ENCODE measurements around the gene MMP25. TPM values are rescaled to one million over a fixed set of nuclear protein-coding genes. Genes with fewer than 3 reads are reported as not detected.

MMP25 gene
- total RNA-seq, result under 1 TPM in 3 of 4 donors, not detected in 1; 0.30 to 0.81 (median 0.49) TPM

GRCh38 chr16:3045758-3046640 lies at the start of gene MMP25:
Gene MMP25, plus strand, starts transcription at chr16:3046561. Its CDS starts 357 bp downstream, at chr16:3046918.
- WGBS, 2 donors, result 0 to 1% methylated on average over 43 to 46 of the region's 86 CpGs
- peak within 1 kb of the TSS; percentile 8 for H3K4me3 ChIP-seq (ENCODE audit: low read depth, poor library complexity, severe bottlenecking)
- intact Hi-C loops (cut with DNase I; ENCODE audit: low total_unique reads), result no loop called here
- TF ChIP-seq POLR2A (IDR thresholded peaks at IDR 0.05) (no peak), CTCF (IDR thresholded peaks at IDR 0.05) (no peak)
- no peak for DNase-seq (ENCODE audit: low spot score in 2 of 2)

- intact Hi-C loops (cut with DNase I; ENCODE audit: low total_unique reads), result no loop called here
- WGBS, 2 donors, result 85 to 89% methylated on average over 6 of the region's 6 CpGs
- no peak for DNase-seq (ENCODE audit: low spot score in 2 of 2)
- TF ChIP-seq CTCF (IDR thresholded peaks at IDR 0.05) (no peak), POLR2A (IDR thresholded peaks at IDR 0.05) (no peak)
- no peak overlapping the region for H3K4me3 ChIP-seq (ENCODE audit: low read depth, poor library complexity, severe bottlenecking)
These were observed 46.4 kb upstream of the MMP25 start for GRCh38 chr16:2999929-3000328.

DNA sequence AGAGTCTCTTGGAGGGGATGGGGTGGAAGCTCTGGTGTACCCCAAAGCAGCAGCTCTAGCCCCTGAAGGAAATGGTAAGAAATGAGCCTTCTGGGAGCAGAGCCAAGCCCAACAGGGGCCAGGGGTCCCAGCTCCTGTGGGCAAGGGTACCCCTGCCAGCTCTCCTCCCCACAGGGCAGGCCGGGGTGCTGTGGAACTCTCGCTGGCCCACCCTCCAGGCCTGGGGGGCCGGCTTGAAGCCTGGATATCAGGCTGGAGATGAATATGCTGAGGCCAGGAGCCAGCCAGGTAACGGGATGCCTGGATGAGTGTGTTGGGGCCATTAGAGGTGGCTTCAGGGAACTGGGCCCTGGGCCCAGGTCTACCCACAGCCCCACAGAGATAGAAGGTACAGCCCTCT lies 45.8 kb upstream of the MMP25 start:
- DNase-seq (ENCODE audit: low spot score in 2 of 2), result no peak
- no peak overlapping the region for H3K4me3 ChIP-seq (ENCODE audit: low read depth, poor library complexity, severe bottlenecking)
- 74 to 86% methylated on average over 3 to 4 of the region's 4 CpGs for WGBS, 2 donors
- intact Hi-C loops (cut with DNase I; ENCODE audit: low total_unique reads), result no loop called here
- no peak for TF ChIP-seq POLR2A (IDR thresholded peaks at IDR 0.05)
- TF ChIP-seq CTCF (IDR thresholded peaks at IDR 0.05), result no peak

GRCh38 chr16:3001316-3001715 lies 45.0 kb upstream of the MMP25 start:
- DNase-seq (ENCODE audit: low spot score in 2 of 2), result no peak
- WGBS, 2 donors, result 68 to 80% methylated on average over 10 to 12 of the region's 12 CpGs
- TF ChIP-seq POLR2A (IDR thresholded peaks at IDR 0.05) (no peak), CTCF (IDR thresholded peaks at IDR 0.05) (no peak)
- intact Hi-C loops (cut with DNase I; ENCODE audit: low total_unique reads), result no loop called here
- H3K4me3 ChIP-seq (ENCODE audit: low read depth, poor library complexity, severe bottlenecking), result no peak overlapping the region

DNA sequence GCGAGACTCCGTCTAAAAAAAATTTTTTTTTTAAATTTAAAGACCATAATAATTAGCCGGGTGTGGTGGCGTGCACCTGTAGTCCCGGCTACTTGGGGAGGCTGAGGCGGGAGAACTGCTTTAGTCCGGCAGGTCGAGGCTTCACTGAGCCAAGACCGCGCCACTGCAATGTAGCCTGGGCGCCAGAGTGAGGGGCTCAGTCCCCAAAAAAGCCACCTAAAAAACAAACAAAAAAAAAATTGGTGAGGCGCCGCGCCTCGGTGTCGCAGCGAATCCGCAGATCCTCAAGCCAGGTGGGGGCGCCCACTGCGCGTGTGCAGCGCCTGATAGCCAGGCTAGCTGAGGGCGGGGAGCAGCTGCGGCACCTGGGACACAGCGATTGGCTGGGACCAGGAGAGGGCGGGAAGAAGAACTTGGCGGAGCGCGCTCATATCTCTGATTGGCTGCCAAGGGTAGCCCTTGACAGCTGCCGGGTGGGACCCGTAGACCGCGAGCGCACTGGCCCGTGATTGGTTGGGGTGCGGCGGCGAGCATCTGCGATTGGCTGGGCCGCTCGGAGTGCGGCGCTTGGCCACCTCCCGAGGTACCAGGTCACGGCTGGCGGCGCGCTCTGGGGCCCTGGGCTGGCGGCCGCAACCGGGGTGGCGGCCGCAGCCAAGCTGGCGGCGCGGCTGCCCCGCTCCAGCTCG lies 42.6 kb upstream of the MMP25 start:
- intact Hi-C loops (cut with DNase I; ENCODE audit: low total_unique reads), result no loop called here
- peak; percentile 95 to 99 for DNase-seq (ENCODE audit: low spot score in 2 of 2)
- H3K4me3 ChIP-seq (ENCODE audit: low read depth, poor library complexity, severe bottlenecking), result no peak overlapping the region
- WGBS, 2 donors, result 8 to 13% methylated on average over 39 to 45 of the region's 58 CpGs
- TF ChIP-seq POLR2A (IDR thresholded peaks at IDR 0.05) (no peak), CTCF (IDR thresholded peaks at IDR 0.05) (no peak)

Data from lower leg skin (tissue), 4 donors.